Loucy (cell line): ENCODE results near the gene FAM237A.

Source experiments
- EZH2phosphoT487 ChIP-seq: fragments of 200-600 bp; IDR thresholded peaks from 2 replicates; pipeline ENCODE4 v1.6.1; 2018; ENCODE audit warnings: antibody characterized with exemption, mild to moderate bottlenecking, moderate library complexity, borderline replicate concordance
- TF ChIP-seq, protein P1 (sequence below): fragments of 200-600 bp; sonication (generic); conservative IDR thresholded peaks from 2 replicates; pipeline ENCODE4 v1.5.1; 2014; ENCODE audit warnings: mild to moderate bottlenecking, antibody characterized with exemption, low read length

GRCh38 chr2:206615417-206616089, 26.7 kb upstream of the FAM237A start:
- TF ChIP-seq, protein P1, sequence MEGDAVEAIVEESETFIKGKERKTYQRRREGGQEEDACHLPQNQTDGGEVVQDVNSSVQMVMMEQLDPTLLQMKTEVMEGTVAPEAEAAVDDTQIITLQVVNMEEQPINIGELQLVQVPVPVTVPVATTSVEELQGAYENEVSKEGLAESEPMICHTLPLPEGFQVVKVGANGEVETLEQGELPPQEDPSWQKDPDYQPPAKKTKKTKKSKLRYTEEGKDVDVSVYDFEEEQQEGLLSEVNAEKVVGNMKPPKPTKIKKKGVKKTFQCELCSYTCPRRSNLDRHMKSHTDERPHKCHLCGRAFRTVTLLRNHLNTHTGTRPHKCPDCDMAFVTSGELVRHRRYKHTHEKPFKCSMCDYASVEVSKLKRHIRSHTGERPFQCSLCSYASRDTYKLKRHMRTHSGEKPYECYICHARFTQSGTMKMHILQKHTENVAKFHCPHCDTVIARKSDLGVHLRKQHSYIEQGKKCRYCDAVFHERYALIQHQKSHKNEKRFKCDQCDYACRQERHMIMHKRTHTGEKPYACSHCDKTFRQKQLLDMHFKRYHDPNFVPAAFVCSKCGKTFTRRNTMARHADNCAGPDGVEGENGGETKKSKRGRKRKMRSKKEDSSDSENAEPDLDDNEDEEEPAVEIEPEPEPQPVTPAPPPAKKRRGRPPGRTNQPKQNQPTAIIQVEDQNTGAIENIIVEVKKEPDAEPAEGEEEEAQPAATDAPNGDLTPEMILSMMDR, result no peak
- no peak for TF ChIP-seq EZH2phosphoT487
